ENCODE measurements around the gene GAB3. TPM values are rescaled to one million over a fixed set of nuclear protein-coding genes. Genes with fewer than 3 reads are reported as not detected.

GAB3 gene
- total and polyA plus RNA-seq, 9 of the 15 experiments (the other 6 are each of a cell fraction or from before 2014, with no cell fraction given): 16.1 to 31.4 (median 20.2) TPM

- H3K4me2 ChIP-seq (ENCODE audit: insufficient read depth, low read length): peak overlapping the region; percentile 71
- ChIA-PET POLR2A (interaction anchor here (1.0 to 1.9 kb wide), 5 partner anchors 9 to 30 kb away, joined by 3 to 7 read pairs (median 3); no protein-coding TSS in a partner anchor), CTCF (ENCODE audit: low intra/inter-chr PET ratio) (no interaction called here)
- H4K20me1 ChIP-seq (replicated peaks; ENCODE audit: control insufficient read depth, insufficient read depth, low read length): 0 out of 2 replicates have a peak, but pooled peaks cover 8% of the 10 kb centered on the region
- BruUV-seq (replicated peaks): no TSS peak
- H3K79me2 ChIP-seq (ENCODE audit: control insufficient read depth, insufficient read depth, low read length): peaks cover 57% of the 10 kb centered on the region
- intact Hi-C loops (cut with micrococcal nuclease): loop anchor here (2.0 kb wide), 1 partner anchor 30 kb away; no protein-coding TSS in a partner anchor
- no peak overlapping the region for H3K4me3 ChIP-seq
- H2AFZ ChIP-seq (ENCODE audit: low read depth, low read length): 0 out of 2 replicates have a peak overlapping the region, but pooled peaks have one; percentile 74
- peak overlapping the region; percentile 89 for H3K27ac ChIP-seq (ENCODE audit: extremely low read depth, low read depth, low read length)
- H3K9me1 ChIP-seq (ENCODE audit: control insufficient read depth, insufficient read depth, low read length): peaks cover 3% of the 10 kb centered on the region
- in situ Hi-C loops (cut with MboI): no loop called here
- H3K36me3 ChIP-seq (ENCODE audit: control insufficient read depth, insufficient read depth, low read length): peaks cover 30% of the 10 kb centered on the region
- H3K4me1 ChIP-seq (replicated peaks in 1 of 2; ENCODE audit: control insufficient read depth in 2 of 2, insufficient read depth in 2 of 2, low read length in 2 of 2): peaks cover 20 to 28% of the 10 kb centered on the region in 2 experiments
- H3K9ac ChIP-seq (ENCODE audit: insufficient read depth in 1 of 2, low read depth in 2 of 2, low read length in 2 of 2): peak overlapping the region; percentile 38 to 60; a peak in 3 of 4 replicates
- no peaks in the 10 kb centered on the region for H3K27me3 ChIP-seq (ENCODE audit: control insufficient read depth in 2 of 2, insufficient read depth in 2 of 2, low read length in 2 of 2)
- FAIRE-seq (no peak), DNase-seq (ENCODE audit: extremely low read depth in 1 of 4, low spot score in 3 of 4) (no peak), ATAC-seq (no peak)
- H3K9me3 ChIP-seq (replicated peaks; ENCODE audit: control insufficient read depth, insufficient read depth, low read depth, low read length): no peaks in the 10 kb centered on the region
- 20% methylated on average over 1 of the region's 1 CpG for WGBS (ENCODE audit: insufficient coverage, low coverage, missing lambda C conversion rate)
- TF ChIP-seq ZNF280B (CRISPR knock-in tag; IDR thresholded peaks at IDR 0.05) (no peak), HMG20B (CRISPR knock-in tag; IDR thresholded peaks at IDR 0.05) (no peak), ZNF551 (CRISPR knock-in tag; IDR thresholded peaks at IDR 0.05) (no peak), EP300 (IDR thresholded peaks at IDR 0.05; ENCODE audit: low read length) (0 out of 2 replicates have a peak, but pooled peaks have one; percentile 6), CGGBP1 (CRISPR knock-in tag; IDR thresholded peaks at IDR 0.05) (no peak), SRSF1 (IDR thresholded peaks at IDR 0.05; ENCODE audit: low read depth, low read length) (no peak), CBFA2T3 (IDR thresholded peaks at IDR 0.05) (no peak), SOX6 (IDR thresholded peaks at IDR 0.05) (peak; percentile 24; the same call in 1 of the 2 replicates), SAFB (IDR thresholded peaks at IDR 0.05; ENCODE audit: borderline replicate concordance, low read depth, low read length) (no peak), MYNN (IDR thresholded peaks at IDR 0.05) (no peak), MYNN (CRISPR knock-in tag; IDR thresholded peaks at IDR 0.05) (no peak), ESRRB (CRISPR knock-in tag; IDR thresholded peaks at IDR 0.05; ENCODE audit: borderline replicate concordance) (no peak), CREB3 (tag; conservative IDR thresholded peaks at IDR 0.05; ENCODE audit: low read depth) (no peak), SPI1 (IDR thresholded peaks at IDR 0.05; ENCODE audit: borderline replicate concordance, low read depth, low read length) (peak; percentile 98), ZNF431 (CRISPR knock-in tag; IDR thresholded peaks at IDR 0.05) (no peak), DLX4 (CRISPR knock-in tag; IDR thresholded peaks at IDR 0.05) (no peak)
Observed at GRCh38 chrX:154718616-154719015, 32.3 kb downstream of the GAB3 start.

Data from K562 (cell line).